CD4-positive, alpha-beta T cell treated with Interleukin-17A for 1 hour (primary cell): ENCODE results near the gene PITPNC1.
"Not testable (repeated sequence)": the region's sequence is repeated elsewhere in the genome, so short reads cannot be mapped to it uniquely, and the experiment has no call there.

Source experiments
- DNase-seq: peaks from one replicate; pipeline ENCODE4 v3.0.0-alpha.2; 2020

The PITPNC1 gene

GRCh38 chr17:67372751-67373150 is 4.3 kb upstream of the PITPNC1 start:
- no peak for DNase-seq

- peak; percentile 90 for DNase-seq
These were observed 2.6 kb upstream of the PITPNC1 start for GRCh38 chr17:67374329-67375053.

DNA sequence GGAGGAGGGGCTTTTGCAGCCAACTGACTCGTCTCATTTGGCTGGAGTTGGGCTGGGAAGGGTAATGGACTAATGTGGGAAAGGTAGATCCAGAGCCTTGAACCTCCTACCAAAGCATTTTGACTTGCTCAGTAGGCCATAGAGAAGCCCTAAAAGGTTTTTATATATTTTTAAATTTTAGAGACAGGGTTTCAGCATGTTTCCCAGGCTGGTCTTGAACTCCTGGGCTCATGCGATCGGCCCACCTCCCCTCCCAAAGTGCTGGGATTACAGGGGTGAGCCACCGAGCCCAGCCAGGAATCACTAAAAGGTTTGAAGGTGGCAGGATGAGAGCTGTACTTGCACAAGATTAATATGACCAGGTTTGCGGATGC is 2.0 kb upstream of the PITPNC1 start:
- no peak for DNase-seq

- DNase-seq, result no peak
These were observed 1.4 kb upstream of the PITPNC1 start for GRCh38 chr17:67375716-67376115.

GRCh38 chr17:67376415-67376736 is 705 bp upstream of the PITPNC1 start:
- DNase-seq, result no peak

- DNase-seq, result peak; percentile 48
These were observed 690 bp downstream of the PITPNC1 start for GRCh38 chr17:67377488-67378453.

DNA sequence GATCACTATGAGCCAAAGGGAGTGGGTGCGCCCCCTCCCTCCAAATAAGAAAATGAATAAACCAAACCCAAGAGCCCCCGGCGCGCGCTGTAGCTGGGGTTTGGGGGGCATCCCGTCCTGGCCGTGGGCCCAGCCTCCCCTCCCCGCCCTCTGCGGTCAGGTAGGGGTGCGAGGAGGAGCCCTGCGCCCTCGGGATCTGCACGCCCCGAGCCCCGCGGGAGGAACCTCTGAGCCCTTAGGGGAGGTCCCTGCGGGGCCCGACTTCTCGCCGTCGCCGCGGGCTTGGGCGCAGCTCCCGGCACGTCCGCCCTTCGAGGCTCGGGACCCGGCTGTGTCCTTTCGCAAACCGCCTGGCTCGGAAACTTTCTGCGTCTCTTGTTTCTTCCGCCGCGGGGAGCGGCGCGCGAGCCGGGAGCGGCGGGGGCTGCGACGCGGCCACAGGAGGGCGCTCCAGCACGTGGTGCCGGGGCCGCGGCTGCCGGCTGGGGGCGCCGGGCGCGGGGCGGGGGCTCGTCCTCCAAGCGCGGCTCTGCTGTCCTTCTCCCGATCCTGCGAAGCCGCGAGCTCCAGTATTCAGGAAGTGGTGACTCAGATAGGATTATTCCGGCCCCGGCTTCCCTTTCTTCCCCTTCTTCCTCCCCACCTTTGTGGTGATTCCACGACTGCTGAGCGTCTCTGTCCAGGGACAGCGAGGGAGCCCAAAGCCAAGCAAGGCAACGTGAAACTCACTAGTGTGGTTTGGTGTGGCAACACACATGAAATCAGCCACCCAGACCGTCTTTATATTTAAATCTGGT is 1.6 kb downstream of the PITPNC1 start:
- peak; percentile 83 for DNase-seq

GRCh38 chr17:67379251-67379630 is 2.2 kb downstream of the PITPNC1 start:
- no peak for DNase-seq

- DNase-seq, result no peak
These were observed 4.8 kb downstream of the PITPNC1 start for GRCh38 chr17:67381929-67382257.

DNA sequence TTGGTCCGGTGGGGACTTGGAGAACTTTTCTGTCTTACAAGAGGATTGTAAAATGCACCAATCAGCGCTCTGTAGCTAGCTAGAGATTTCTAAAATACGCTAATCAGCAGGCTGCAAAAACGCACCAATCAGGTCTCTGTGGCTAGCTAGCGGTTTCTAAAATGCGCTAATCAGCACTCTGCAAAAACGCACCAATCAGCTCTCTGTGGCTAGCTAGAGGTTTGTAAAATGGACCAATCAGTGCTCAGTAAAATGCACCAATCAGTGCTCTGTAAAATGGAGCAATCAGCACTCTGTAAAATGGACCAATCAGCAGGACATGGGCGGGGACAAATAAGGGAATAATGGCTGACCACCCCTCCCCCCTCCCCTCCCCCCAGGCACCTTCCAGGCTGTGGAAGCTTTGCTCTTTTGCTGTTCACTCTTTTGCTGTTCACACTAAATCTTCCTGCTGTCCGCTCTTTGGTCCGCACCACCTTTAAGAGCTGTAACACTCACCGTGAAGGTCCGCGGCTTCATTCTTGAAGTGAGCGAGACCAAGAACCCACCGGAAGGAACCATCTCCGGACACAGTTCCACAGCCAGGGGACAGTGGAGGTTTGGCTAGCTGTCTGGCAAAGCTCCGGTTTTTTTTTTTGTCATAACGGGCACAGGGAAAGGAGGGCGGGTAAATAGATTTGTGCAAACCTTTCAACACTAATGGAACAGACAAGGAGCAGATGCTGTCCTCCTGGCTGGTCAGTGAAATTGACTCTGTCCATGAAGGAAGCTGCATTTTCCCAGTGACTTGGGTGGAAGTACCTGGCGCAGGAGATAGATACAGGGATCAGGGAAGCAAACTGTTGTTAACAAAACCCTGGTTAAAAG is 8.3 kb downstream of the PITPNC1 start:
- no peak for DNase-seq

DNA sequence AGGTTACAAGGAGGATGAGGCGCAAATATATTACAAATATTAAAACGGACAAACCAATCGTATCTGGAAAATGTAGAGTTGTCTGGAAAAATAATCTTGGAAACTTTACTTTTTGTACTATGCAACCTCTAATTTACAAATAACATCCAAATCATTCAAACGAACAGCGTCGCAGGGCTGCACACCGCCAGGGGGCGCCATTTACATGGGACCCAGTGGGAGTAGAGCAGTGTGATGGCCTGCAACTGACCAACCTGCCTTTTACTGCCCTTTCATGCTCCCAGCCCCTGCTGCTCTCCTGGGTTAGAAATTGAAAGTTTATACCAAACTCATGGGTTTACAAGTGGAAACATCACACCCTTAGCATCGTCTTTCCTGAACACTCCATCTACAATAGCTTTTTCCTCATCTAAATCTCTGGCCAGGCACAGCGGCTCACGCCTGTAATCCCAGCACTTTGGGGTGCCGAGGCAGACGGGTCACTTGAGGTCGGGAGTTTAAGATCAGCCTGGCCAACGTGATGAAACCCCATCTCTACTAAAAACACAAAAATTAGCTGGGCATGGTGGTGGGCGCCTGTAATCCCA is 10.0 kb downstream of the PITPNC1 start:
- DNase-seq, result peak; percentile 72

- DNase-seq, result not testable (repeated sequence)
These were observed 11.5 kb downstream of the PITPNC1 start for GRCh38 chr17:67388536-67388935.

DNA sequence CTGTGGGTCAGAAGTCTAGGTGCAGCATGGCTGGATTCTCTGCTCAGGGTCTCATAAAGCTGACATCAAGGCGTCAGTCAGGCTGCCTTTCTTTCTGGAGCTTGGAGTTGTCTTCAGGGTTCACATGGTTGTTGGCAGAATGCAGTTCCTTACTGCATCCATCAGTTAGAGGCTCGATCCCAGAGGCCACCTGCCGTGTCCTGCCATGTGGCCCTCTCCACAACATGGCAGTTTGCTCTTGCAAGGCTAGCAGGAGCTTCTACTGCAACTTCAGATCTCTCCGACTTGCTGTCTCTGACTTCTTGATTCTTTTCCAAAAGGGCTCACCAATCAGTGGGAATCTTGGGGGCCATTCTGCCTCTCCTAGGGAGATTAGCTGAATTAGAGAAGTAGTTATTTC is 11.9 kb downstream of the PITPNC1 start:
- DNase-seq, result no peak

DNA sequence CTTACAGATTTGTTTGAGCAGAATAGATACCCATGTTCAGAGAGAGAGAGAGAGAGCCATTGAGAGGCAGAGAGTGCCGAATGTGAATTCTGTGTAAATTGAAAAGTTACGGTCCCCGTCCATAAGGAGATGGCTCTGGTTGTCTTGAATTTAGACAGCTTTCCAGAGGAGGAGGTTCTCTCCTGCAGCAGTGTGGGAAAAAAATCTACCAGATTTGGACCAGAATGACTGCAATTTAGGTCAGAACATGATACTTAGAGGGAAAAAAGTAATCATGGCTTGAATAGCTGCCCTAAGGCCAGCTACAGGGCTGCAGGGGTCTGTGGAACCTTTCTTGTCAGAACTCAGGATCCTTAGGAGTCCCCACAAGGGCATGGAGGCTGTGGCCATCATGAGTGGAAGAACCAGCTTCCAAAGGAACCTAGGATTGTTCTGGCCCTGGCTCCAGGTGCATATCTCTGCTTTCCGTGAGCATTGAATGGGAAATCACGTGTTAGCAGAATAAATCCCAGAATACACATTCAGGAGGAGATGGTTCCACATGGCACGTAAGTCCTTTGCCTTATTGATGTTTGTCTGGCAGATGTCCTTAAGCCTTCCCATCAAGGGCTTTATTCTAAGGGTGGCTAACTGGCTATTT is 13.0 kb downstream of the PITPNC1 start:
- no peak for DNase-seq

- peak; percentile 76 for DNase-seq
These were observed 13.7 kb downstream of the PITPNC1 start for GRCh38 chr17:67390646-67391361.

DNA sequence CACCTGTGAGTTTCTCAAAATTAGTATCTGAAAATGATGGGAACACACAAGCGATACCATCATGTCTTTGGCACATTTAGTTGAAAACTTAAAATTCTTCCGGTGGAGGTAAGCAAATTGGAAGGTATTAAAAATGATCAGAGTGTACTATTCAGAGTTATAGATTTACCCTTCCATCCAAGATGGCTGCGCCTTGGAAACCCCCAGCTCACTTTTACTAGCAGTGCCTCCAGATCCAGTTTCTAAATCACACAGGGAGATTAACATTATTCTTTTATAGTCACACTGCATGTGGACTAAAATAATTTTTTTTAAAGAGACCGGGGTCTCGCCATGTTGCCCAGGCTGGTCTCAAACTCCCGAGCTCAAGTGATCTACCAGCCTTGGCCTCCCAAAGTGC is 15.0 kb downstream of the PITPNC1 start:
- DNase-seq, result peak; percentile 31

- no peak for DNase-seq
These were observed 16.8 kb downstream of the PITPNC1 start for GRCh38 chr17:67393809-67394397.

DNA sequence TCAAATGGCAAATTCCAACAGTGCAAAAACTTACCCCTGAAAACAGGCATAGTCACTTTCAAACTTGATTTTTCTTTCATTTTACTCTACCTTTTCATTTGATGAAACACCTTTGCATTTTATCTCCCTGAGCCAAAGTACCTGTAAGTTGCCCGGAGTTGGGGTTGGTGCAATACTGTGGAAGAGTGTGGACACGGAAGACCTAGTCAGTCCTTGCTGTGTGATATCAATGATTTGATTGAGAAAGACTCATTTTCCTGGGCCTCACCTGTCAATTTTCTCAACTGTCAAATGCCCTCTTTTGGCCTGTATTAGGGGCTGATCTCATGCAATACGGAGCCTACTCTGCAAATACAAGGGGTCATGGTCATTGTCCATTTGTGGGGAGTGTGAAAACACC is 22.6 kb downstream of the PITPNC1 start:
- no peak for DNase-seq

GRCh38 chr17:67400193-67400592 is 23.1 kb downstream of the PITPNC1 start:
- peak; percentile 44 for DNase-seq

DNA sequence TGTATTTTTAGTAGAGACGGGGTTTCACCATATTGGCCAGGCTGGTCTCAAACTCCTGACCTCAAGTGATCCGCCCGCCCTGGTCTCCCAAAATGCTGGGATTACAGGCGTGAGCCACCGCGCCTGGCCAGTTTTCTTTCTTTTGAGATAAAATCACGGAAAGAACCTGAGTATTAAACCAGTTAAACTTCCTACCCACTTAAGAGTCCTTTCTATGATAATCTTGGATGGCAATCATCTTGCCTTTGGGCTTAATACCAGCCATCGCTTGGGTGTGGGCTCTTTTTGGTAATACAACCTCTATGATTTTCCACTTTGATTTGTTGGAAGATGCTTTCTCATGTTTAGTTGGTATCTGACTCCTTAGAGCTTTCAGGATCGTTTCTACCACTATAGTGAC is 24.0 kb downstream of the PITPNC1 start:
- DNase-seq, result no peak
